GM13977 (cell line): ENCODE measurements around the gene HSPA12B.

Experiments
- DNase-seq: peaks from one replicate; pipeline ENCODE4 v3.0.0; 2012; ENCODE audit warnings: low spot score
- in situ Hi-C: fragments of 300-500 bp; cut with MboI; formaldehyde crosslinking; loops from one replicate; pipeline ENCODE4 v1.12.0; 2022; ENCODE audit warnings: low sequenced_read_pairs, low pct_unique_long_range_greater_than_20kb, mixed read lengths, inconsistent platforms; ENCODE audit not compliant: unreplicated experiment
- TF ChIP-seq, protein P1 (sequence below): IDR thresholded peaks from 2 replicates; pipeline ENCODE4 v1.5.1; 2012; ENCODE audit warnings: mild to moderate bottlenecking, control low read depth; ENCODE audit not compliant: insufficient read depth; ENCODE audit errors: extremely low read depth, missing control alignments

HSPA12B gene

DNA sequence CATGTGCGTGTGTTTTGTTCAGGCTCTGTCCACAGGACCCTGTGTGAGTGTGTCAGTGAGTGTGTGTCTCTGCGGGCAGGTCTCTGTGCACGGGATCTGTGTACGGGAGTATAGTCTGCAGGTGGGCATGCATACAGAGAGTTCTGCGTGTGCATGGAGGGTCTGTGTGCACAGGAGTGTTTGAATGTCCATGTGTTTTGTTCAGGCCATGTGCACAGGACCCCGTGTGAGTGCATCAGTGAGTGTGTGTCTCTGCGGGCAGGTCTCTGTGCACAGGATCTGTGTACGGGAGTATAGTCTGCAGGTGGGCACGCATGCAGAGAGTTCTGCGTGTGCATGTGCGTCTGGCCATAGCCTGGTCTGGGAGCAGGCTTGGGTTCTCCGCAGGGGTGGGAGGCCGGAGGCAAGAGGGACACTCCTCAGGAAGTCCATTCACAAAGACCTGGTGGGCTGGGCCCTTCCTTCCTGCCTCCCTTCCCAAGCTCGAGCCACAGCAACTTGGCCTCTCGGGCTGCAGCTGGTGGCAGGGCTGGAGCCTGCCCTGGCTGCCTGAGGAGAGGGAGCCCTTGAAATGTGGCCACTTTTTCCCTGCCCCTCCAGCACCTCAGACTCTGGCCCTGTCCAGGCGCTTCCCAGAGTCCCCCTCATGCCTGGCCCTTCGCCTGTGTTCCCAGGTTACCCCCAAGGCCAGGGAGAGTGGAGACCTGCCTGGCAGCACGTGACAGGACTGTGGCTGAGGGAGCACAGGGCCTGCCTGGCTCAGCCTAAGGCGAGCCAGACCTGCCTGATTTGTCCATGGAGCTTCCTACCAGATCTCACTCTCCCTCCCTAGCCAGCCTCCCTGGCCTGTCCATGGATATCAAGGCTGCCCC is 6.8 kb downstream of the HSPA12B start:
- TF ChIP-seq, protein P1, sequence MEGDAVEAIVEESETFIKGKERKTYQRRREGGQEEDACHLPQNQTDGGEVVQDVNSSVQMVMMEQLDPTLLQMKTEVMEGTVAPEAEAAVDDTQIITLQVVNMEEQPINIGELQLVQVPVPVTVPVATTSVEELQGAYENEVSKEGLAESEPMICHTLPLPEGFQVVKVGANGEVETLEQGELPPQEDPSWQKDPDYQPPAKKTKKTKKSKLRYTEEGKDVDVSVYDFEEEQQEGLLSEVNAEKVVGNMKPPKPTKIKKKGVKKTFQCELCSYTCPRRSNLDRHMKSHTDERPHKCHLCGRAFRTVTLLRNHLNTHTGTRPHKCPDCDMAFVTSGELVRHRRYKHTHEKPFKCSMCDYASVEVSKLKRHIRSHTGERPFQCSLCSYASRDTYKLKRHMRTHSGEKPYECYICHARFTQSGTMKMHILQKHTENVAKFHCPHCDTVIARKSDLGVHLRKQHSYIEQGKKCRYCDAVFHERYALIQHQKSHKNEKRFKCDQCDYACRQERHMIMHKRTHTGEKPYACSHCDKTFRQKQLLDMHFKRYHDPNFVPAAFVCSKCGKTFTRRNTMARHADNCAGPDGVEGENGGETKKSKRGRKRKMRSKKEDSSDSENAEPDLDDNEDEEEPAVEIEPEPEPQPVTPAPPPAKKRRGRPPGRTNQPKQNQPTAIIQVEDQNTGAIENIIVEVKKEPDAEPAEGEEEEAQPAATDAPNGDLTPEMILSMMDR: no peak
- DNase-seq: no peak
- in situ Hi-C loops: no loop called here

GRCh38 chr20:3739926-3740451 is 7.5 kb downstream of the HSPA12B start:
- no peak for DNase-seq
- TF ChIP-seq, protein P1: no peak
- in situ Hi-C loops: no loop called here

- no peak for DNase-seq
- TF ChIP-seq, protein P1: no peak
- in situ Hi-C loops: no loop called here
Observed at GRCh38 chr20:3740615-3741301, 8.3 kb downstream of the HSPA12B start.

GRCh38 chr20:3741836-3742458 is 9.5 kb downstream of the HSPA12B start:
- in situ Hi-C loops: no loop called here
- TF ChIP-seq, protein P1: no peak
- DNase-seq: no peak

GRCh38 chr20:3743251-3743650 is 10.8 kb downstream of the HSPA12B start:
- no peak for DNase-seq
- in situ Hi-C loops: no loop called here
- TF ChIP-seq, protein P1: no peak

- in situ Hi-C loops: no loop called here
- TF ChIP-seq, protein P1: no peak
- DNase-seq: no peak
Observed at GRCh38 chr20:3744037-3744436, 11.6 kb downstream of the HSPA12B start.
